Osteocyte (in vitro differentiated cells): Measurements from ENCODE around the gene CDH13. TPM values are rescaled to one million over a fixed set of nuclear protein-coding genes. Genes with fewer than 3 reads are reported as not detected.

Experiments
- DNase-seq: peaks from one replicate; pipeline ENCODE4 v3.0.0; 2021; ENCODE audit warnings: mixed read lengths; ENCODE audit not compliant: unreplicated experiment; ENCODE audit errors: extremely low spot score
- H3K27ac Mint-ChIP-seq: one replicate; pipeline ENCODE4 v1.8.0; 2021; ENCODE audit warnings: mild to moderate bottlenecking, mixed read lengths; ENCODE audit not compliant: unreplicated experiment
- H3K27me3 Mint-ChIP-seq: one replicate; pipeline ENCODE4 v1.8.0; 2021; ENCODE audit warnings: mixed read lengths; ENCODE audit not compliant: unreplicated experiment
- H3K36me3 Mint-ChIP-seq: one replicate; pipeline ENCODE4 v1.8.0; 2021; ENCODE audit warnings: mixed read lengths; ENCODE audit not compliant: unreplicated experiment
- H3K4me1 Mint-ChIP-seq: one replicate; pipeline ENCODE4 v1.8.0; 2021; ENCODE audit warnings: mixed read lengths; ENCODE audit not compliant: unreplicated experiment
- H3K4me3 Mint-ChIP-seq: one replicate; pipeline ENCODE4 v1.8.0; 2021; ENCODE audit warnings: mild to moderate bottlenecking, moderate library complexity, mixed read lengths; ENCODE audit not compliant: unreplicated experiment
- H3K9me3 Mint-ChIP-seq: one replicate; pipeline ENCODE4 v1.8.0; 2021; ENCODE audit warnings: mixed read lengths; ENCODE audit not compliant: unreplicated experiment
- total RNA-seq: library from RNA; stranded (reverse); gene quantifications from 2 replicates; pipeline ENCODE4 v1.2.1, GENCODE V29; 2021
- TF ChIP-seq, protein P1 (sequence below): fragments of 200-600 bp; sonication (generic); IDR thresholded peaks from 2 replicates; pipeline ENCODE4 v1.5.0; 2021; ENCODE audit warnings: antibody characterized with exemption, mild to moderate bottlenecking, moderate library complexity

CDH13 gene
- total RNA-seq, 1 donor from 2014 or later: 27.0 TPM

DNA sequence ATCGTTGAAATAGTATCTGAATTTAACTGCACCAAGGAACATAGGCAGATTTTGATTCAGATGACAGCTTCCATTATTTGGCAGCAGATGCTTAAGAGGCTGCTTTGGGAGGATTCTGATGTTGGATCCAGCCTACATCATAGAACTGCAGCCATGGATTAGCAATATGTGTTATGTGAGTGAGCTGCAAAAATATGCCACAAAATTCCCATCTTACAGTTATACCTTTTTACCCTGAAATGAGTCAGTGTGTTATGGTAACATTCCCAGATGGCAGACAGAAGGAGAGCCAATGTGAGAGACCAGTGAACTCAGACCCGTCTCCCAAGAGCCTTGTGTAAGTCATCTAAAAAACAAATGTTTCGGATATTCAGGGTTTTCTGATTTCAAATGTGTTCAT, 206.1 kb downstream of the CDH13 start:
- no peak for DNase-seq
- no peak overlapping the region for H3K4me3 Mint-ChIP-seq
- H3K36me3 Mint-ChIP-seq: no peaks in the 10 kb centered on the region
- TF ChIP-seq, protein P1, sequence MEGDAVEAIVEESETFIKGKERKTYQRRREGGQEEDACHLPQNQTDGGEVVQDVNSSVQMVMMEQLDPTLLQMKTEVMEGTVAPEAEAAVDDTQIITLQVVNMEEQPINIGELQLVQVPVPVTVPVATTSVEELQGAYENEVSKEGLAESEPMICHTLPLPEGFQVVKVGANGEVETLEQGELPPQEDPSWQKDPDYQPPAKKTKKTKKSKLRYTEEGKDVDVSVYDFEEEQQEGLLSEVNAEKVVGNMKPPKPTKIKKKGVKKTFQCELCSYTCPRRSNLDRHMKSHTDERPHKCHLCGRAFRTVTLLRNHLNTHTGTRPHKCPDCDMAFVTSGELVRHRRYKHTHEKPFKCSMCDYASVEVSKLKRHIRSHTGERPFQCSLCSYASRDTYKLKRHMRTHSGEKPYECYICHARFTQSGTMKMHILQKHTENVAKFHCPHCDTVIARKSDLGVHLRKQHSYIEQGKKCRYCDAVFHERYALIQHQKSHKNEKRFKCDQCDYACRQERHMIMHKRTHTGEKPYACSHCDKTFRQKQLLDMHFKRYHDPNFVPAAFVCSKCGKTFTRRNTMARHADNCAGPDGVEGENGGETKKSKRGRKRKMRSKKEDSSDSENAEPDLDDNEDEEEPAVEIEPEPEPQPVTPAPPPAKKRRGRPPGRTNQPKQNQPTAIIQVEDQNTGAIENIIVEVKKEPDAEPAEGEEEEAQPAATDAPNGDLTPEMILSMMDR: no peak
- peaks cover 21% of the 10 kb centered on the region for H3K4me1 Mint-ChIP-seq
- no peak overlapping the region for H3K27ac Mint-ChIP-seq
- no peaks in the 10 kb centered on the region for H3K9me3 Mint-ChIP-seq
- H3K27me3 Mint-ChIP-seq: no peaks in the 10 kb centered on the region

DNA sequence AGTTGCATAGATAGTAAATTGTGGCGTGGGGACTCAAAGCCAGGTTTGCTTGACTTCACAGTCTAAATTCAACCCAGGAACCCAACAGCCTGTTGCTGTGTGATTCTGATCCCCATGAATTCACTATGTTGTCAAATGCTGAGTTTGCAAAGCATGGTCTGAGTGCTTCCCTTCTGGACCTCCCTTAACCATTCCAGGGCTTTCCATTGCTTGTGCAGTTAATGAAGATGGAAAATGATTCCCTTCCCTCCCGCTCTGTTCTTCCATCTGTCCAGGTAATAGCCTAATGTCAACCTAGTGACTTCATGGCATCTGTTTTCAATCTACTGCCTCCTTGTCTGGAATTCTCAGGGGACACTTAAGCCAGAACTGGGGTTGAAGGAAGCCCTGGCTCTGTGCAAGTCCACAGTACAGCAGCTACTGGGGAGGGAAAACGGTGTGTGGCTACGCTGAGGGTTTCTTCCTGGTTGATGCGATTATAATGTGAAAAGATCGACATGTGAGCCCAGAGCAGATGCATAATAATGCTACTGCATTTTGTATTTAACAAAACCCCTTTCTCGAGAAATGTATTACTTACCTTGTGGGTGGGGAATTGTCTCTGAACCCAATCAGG, 206.7 kb downstream of the CDH13 start:
- TF ChIP-seq, protein P1: no peak
- peaks cover 21% of the 10 kb centered on the region for H3K4me1 Mint-ChIP-seq
- DNase-seq: no peak
- H3K4me3 Mint-ChIP-seq: no peak overlapping the region
- H3K27ac Mint-ChIP-seq: no peak overlapping the region
- no peaks in the 10 kb centered on the region for H3K9me3 Mint-ChIP-seq
- no peaks in the 10 kb centered on the region for H3K27me3 Mint-ChIP-seq
- no peaks in the 10 kb centered on the region for H3K36me3 Mint-ChIP-seq

DNA sequence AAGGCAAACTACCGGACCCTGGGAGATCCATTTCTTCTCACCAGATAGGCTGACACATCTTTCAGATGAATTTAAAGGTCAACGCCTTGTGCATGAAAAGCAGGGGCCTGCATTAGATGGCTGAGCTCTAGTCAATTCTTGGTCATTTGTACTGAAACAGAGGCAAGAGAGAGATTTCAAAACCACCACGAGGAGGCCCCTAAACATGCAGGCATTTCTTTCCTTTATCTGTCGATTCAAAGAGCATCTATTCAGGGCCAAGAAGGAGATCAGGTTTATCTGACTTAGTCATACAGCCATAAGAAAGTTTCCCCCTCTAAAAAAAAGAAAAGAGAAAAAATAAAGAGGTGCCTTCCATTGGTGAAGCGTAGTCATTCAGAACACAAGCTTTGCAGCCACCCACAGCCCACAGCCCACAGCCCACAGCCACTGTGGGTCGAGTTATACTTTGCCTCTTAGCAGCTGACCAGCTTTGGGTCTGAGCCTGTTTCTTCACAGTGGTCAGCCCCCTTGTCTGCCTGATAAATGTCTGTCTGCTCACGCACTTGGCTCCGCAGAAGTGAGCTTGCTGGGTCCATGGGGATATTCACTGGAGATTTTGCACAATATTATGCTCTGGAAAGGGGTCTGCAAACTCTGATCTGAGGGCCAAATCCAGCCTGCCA, 207.5 kb downstream of the CDH13 start:
- DNase-seq: no peak
- Mint-ChIP-seq H3K9me3 (no peaks in the 10 kb centered on the region), H3K27me3 (no peaks in the 10 kb centered on the region), H3K27ac (no peak overlapping the region), H3K4me1 (peaks cover 21% of the 10 kb centered on the region), H3K4me3 (no peak overlapping the region), H3K36me3 (no peaks in the 10 kb centered on the region)
- TF ChIP-seq, protein P1: no peak

DNA sequence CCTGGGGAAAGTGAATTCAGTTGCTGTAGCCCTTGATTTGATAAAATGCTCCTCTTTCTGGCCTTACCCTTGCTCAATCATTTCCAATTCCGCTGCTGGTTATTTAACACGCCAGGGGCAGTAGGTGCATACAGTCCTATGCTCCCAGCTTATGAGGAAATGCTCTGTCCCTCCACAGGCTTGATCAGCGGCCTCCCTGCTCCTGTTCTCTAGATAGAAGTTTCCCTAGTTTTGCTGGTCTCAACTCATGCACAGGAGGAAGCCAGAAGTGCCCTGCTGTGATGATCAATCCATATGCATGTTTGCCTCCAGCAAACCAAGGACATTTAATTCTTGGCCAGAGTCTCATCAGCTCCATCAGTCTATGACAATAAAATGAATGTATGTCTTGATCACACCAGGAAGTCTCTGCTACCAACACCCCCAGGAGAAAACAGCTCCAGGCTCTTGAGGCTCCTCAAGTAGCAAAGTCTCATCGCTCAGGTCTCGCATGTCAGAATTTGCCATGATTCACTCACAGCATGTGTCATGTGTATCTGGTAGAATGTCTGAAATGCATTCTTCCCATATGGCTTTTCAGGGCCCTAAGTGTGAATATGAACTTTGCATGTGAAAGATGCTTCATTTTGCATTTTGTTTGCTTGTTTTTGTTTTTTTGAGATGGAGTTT, 208.9 kb downstream of the CDH13 start:
- no peaks in the 10 kb centered on the region for H3K27me3 Mint-ChIP-seq
- TF ChIP-seq, protein P1: no peak
- DNase-seq: no peak
- no peak overlapping the region for H3K27ac Mint-ChIP-seq
- no peaks in the 10 kb centered on the region for H3K36me3 Mint-ChIP-seq
- H3K4me3 Mint-ChIP-seq: no peak overlapping the region
- H3K9me3 Mint-ChIP-seq: no peaks in the 10 kb centered on the region
- peaks cover 21% of the 10 kb centered on the region for H3K4me1 Mint-ChIP-seq

DNA sequence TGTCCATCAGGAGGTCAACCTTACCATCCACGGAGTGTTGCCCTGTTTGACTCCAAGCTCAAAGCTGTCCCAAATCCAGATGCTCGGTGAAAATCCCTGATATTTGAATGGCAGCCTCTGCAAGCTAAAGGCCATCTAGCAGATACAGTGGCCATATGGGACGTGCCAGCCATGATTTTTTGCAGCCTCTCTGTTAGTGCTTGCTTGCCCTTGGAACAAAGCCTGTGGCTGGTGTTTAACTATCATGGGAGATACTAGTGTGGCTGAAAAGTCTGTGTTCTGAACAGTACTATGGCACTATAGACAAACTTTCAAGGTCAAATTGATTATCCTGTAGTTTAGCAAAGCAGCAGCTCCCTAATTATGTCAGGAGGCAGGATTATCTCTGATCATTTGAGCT, 214.3 kb downstream of the CDH13 start:
- DNase-seq: no peak
- Mint-ChIP-seq H3K36me3 (no peaks in the 10 kb centered on the region), H3K4me1 (no peaks in the 10 kb centered on the region), H3K27me3 (no peaks in the 10 kb centered on the region), H3K9me3 (peaks cover 4% of the 10 kb centered on the region), H3K27ac (no peak overlapping the region), H3K4me3 (no peak overlapping the region)
- TF ChIP-seq, protein P1: no peak
